ENCODE data around the gene CPA2. TPM values are rescaled to one million over a fixed set of nuclear protein-coding genes. Genes with fewer than 3 reads are reported as not detected.

The CPA2 gene
- total and polyA plus RNA-seq, 8 donors = 4.1 to 65.8 (median 58.3) TPM; not detected in 1

DNA sequence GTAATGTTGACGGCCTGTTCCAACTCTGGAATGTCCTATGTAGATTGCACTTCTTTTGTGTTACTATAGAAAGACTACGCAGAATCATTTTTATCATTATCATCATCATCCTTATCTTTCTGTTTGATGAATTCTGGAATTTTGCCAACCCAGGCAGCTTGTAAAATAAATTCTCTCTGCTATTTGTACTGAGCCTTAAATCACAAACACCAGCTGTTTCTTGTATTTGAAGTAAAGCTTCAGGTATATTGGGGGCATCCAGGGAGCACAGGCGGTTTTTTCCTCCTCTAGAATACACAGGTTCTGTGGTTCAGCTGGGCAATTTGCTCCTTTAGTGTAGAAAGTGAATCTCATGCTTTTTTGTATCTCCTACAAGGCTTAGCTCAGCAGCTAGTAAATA, 63.0 kb downstream of the CPA2 start:
- TF ChIP-seq POLR2AphosphoS5 (IDR thresholded peaks at IDR 0.05) (no peak), EP300 (IDR thresholded peaks at IDR 0.05) (no peak), POLR2A (IDR thresholded peaks at IDR 0.05) (no peak)
- TF ChIP-seq, protein P1, sequence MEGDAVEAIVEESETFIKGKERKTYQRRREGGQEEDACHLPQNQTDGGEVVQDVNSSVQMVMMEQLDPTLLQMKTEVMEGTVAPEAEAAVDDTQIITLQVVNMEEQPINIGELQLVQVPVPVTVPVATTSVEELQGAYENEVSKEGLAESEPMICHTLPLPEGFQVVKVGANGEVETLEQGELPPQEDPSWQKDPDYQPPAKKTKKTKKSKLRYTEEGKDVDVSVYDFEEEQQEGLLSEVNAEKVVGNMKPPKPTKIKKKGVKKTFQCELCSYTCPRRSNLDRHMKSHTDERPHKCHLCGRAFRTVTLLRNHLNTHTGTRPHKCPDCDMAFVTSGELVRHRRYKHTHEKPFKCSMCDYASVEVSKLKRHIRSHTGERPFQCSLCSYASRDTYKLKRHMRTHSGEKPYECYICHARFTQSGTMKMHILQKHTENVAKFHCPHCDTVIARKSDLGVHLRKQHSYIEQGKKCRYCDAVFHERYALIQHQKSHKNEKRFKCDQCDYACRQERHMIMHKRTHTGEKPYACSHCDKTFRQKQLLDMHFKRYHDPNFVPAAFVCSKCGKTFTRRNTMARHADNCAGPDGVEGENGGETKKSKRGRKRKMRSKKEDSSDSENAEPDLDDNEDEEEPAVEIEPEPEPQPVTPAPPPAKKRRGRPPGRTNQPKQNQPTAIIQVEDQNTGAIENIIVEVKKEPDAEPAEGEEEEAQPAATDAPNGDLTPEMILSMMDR (IDR thresholded peaks at IDR 0.05) = no peak
- no peaks in the 10 kb centered on the region for H3K9me3 ChIP-seq

DNA sequence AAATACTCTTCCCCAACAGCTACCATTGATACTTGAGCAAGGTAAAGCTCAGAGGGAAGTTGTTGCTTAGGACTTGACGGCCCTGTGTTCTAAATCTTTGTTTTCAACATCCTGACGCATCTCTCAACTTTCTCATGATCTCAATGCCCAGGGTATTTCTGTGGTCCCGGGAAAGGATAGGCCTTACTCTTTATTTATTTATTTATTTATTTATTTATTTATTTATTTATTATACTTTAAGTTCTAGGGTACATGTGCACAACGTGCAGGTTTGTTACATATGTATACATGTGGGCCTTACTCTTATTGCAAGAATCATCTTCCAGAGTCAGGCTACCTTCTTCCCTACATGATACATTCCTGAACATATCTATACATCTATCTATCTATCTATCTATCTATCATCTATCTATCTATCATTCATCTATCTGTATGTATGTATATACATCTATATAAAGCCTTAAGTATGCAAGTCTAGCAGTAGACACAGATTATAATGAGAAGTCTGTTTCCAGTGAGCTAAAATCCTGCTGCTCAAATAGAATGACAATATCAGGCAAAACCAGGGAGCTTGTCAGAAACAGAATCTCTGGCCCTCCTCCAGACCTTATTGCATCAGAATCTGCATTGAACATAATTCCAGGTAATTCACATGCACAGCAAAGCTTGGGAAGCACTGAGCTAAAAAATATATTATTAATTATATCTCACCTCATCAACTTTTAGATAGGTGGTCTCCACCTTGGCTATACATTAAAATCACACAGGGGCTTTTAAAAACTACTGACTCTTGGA, 65.8 kb downstream of the CPA2 start:
- no peak overlapping the region for H3K4me3 ChIP-seq
- DNase-seq = no peak
- H3K36me3 ChIP-seq = no peaks in the 10 kb centered on the region
- no peak overlapping the region for H3K27ac ChIP-seq
- no peaks in the 10 kb centered on the region for H3K27me3 ChIP-seq
- 92 to 95% (median 95%) methylated on average over 4 of the region's 4 CpGs for WGBS, 5 donors
- TF ChIP-seq, protein P1 (IDR thresholded peaks at IDR 0.05) = no peak
- TF ChIP-seq POLR2AphosphoS5 (IDR thresholded peaks at IDR 0.05) (no peak), POLR2A (IDR thresholded peaks at IDR 0.05) (no peak), EP300 (IDR thresholded peaks at IDR 0.05) (no peak)
- intact Hi-C loops (cut with DNase I; ENCODE audit: low total_unique reads) = no loop called here
- no peaks in the 10 kb centered on the region for H3K9me3 ChIP-seq
- no peaks in the 10 kb centered on the region for H3K4me1 ChIP-seq

More for the DNA sequence above, 63.0 kb downstream of the CPA2 start:
- no peaks in the 10 kb centered on the region for H3K4me1 ChIP-seq
- no peak overlapping the region for H3K4me3 ChIP-seq
- WGBS, 5 donors = 72 to 82% (median 76%) methylated on average over 3 of the region's 3 CpGs
- no peaks in the 10 kb centered on the region for H3K27me3 ChIP-seq
- no peaks in the 10 kb centered on the region for H3K36me3 ChIP-seq
- no peak overlapping the region for H3K27ac ChIP-seq
- DNase-seq = no peak
- intact Hi-C loops (cut with DNase I; ENCODE audit: low total_unique reads) = no loop called here

GRCh38 chr7:130333832-130334231, 67.2 kb downstream of the CPA2 start:
- Histone ChIP-seq H3K27ac (no peak overlapping the region), H3K4me1 (no peaks in the 10 kb centered on the region), H3K36me3 (no peaks in the 10 kb centered on the region), H3K4me3 (no peak overlapping the region), H3K9me3 (no peaks in the 10 kb centered on the region), H3K27me3 (no peaks in the 10 kb centered on the region)
- WGBS, 5 donors = 72 to 85% (median 81%) methylated on average over 2 of the region's 2 CpGs
- DNase-seq = no peak
- no peak for TF ChIP-seq POLR2AphosphoS5 (IDR thresholded peaks at IDR 0.05)
- no peak for TF ChIP-seq EP300 (IDR thresholded peaks at IDR 0.05)
- no peak for TF ChIP-seq POLR2A (IDR thresholded peaks at IDR 0.05)
- intact Hi-C loops (cut with DNase I; ENCODE audit: low total_unique reads) = no loop called here

GRCh38 chr7:130334274-130334673, 67.6 kb downstream of the CPA2 start:
- 54 to 82% (median 66%) methylated on average over 6 of the region's 6 CpGs for WGBS, 5 donors
- Histone ChIP-seq H3K36me3 (no peaks in the 10 kb centered on the region), H3K4me1 (no peaks in the 10 kb centered on the region), H3K27ac (no peak overlapping the region), H3K9me3 (no peaks in the 10 kb centered on the region), H3K4me3 (no peak overlapping the region), H3K27me3 (no peaks in the 10 kb centered on the region)
- intact Hi-C loops (cut with DNase I; ENCODE audit: low total_unique reads) = no loop called here
- TF ChIP-seq POLR2AphosphoS5 (IDR thresholded peaks at IDR 0.05) = no peak
- TF ChIP-seq, protein P1 (IDR thresholded peaks at IDR 0.05) = no peak
- no peak for TF ChIP-seq POLR2A (IDR thresholded peaks at IDR 0.05)
- TF ChIP-seq EP300 (IDR thresholded peaks at IDR 0.05) = no peak
- peak in 1 of 2 donors; percentile 69 for DNase-seq

GRCh38 chr7:130337410-130337971, 70.8 kb downstream of the CPA2 start:
- no peak overlapping the region for H3K27ac ChIP-seq
- 78 to 87% (median 81%) methylated on average over 4 to 6 of the region's 6 CpGs for WGBS, 5 donors
- intact Hi-C loops (cut with DNase I; ENCODE audit: low total_unique reads) = no loop called here
- H3K27me3 ChIP-seq = no peaks in the 10 kb centered on the region
- H3K36me3 ChIP-seq = no peaks in the 10 kb centered on the region
- no peak for DNase-seq
- H3K4me3 ChIP-seq = no peak overlapping the region
- no peaks in the 10 kb centered on the region for H3K4me1 ChIP-seq
- TF ChIP-seq, protein P1 (IDR thresholded peaks at IDR 0.05) = no peak
- TF ChIP-seq EP300 (IDR thresholded peaks at IDR 0.05) (no peak), POLR2AphosphoS5 (IDR thresholded peaks at IDR 0.05) (no peak), POLR2A (IDR thresholded peaks at IDR 0.05) (no peak)
- H3K9me3 ChIP-seq = no peaks in the 10 kb centered on the region
